Measurements from ENCODE around the gene DUSP16. TPM values are rescaled to one million over a fixed set of nuclear protein-coding genes. Genes with fewer than 3 reads are reported as not detected.

DUSP16 gene
- total RNA-seq, 1 donor from 2014 or later: 51.2 TPM

DNA sequence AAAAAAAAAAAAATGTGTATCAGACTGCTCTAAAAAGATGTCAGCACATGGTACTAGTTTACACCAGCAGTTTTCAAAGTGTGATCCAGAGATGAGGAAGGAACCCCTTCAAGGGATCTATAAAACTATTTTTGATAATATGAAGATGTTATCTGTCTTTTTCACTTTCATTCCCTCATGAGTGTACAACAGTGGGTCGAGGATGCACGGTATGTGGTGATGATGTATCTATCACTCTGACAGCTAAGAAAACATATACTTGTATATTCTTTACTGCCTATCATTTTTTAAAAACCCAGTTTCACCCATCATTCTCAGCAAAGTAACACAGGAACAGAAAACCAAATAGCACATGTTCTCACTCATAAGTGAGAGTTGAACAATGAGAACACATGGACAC is 12.4 kb downstream of the DUSP16 start:
- DNase-seq: no peak
- H3K9me3 Mint-ChIP-seq: no peaks in the 10 kb centered on the region
- no peaks in the 10 kb centered on the region for H3K27me3 Mint-ChIP-seq
- intact Hi-C loops (cut with micrococcal nuclease): no loop called here
- H3K36me3 Mint-ChIP-seq (ENCODE audit: low read depth): peaks cover 48% of the 10 kb centered on the region
- H3K4me1 Mint-ChIP-seq: peaks cover 18% of the 10 kb centered on the region
- H3K4me3 Mint-ChIP-seq: no peak overlapping the region
- H3K27ac Mint-ChIP-seq: no peak overlapping the region

DNA sequence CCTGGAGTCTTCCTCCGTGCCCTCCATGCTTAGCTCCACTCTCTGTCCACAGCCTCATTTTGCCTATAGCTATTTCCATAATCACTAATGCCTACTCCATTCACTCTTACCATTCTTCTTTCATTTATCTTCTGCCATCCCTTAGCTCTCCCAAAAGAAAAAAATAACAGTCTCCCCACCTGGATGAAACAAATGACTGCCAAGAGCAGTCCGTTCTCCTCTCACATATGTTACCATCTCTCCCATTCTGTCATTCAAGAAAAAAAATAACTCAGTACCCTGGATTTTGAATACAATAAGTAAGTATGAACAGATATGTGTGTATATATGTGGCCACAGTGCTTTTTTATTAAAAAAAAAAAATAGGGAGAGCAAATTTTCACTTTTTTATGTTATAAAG is 13.2 kb downstream of the DUSP16 start:
- Mint-ChIP-seq H3K4me1 (peaks cover 13% of the 10 kb centered on the region), H3K27me3 (no peaks in the 10 kb centered on the region), H3K36me3 (ENCODE audit: low read depth) (peaks cover 43% of the 10 kb centered on the region), H3K27ac (no peak overlapping the region), H3K9me3 (no peaks in the 10 kb centered on the region), H3K4me3 (no peak overlapping the region)
- intact Hi-C loops (cut with micrococcal nuclease): no loop called here
- DNase-seq: no peak

DNA sequence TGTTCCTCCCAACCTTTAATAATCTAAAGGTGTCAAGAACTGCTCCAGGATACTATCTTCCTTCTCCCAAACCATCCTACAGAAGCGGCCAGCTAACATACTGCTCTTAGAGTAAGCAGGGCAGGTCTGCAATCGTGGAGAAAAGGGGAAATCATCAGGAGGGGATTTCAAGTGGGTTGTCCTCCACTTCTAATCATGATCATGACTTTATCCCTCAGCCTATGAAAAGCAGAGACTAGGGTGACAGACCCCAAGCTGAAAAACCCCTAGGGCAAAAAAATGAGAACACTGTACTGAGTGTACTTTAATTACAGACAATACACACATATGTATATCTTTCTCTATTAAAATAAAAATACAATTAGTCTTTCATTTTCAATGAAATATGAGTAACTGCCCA is 13.9 kb downstream of the DUSP16 start:
- no peaks in the 10 kb centered on the region for H3K27me3 Mint-ChIP-seq
- peaks cover 17% of the 10 kb centered on the region for H3K4me1 Mint-ChIP-seq
- H3K4me3 Mint-ChIP-seq: no peak overlapping the region
- peaks cover 43% of the 10 kb centered on the region for H3K36me3 Mint-ChIP-seq (ENCODE audit: low read depth)
- no peak overlapping the region for H3K27ac Mint-ChIP-seq
- DNase-seq: no peak
- H3K9me3 Mint-ChIP-seq: no peaks in the 10 kb centered on the region
- intact Hi-C loops (cut with micrococcal nuclease): no loop called here

DNA sequence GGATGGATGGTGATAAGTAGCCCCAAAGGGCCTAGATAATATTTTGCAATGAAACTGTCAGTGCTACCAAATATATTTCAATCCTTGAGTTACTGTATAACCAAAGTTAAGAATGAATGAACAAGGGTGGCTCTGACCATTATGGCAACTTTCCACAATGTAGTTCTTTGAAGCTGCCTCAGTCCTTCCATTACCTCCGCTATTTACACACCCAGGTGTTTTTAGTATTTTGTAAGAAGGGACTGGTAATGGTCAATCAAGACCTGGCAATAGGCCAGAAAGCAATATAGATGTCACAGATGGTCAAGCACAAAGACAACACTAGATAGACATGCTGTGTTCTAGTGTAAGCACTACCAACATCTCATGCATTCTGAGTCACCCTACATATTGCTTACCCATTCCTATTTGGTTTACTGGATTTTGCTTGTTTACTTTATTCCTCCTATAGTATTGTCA is 16.3 kb downstream of the DUSP16 start:
- Mint-ChIP-seq H3K36me3 (ENCODE audit: low read depth) (peaks cover 43% of the 10 kb centered on the region), H3K27ac (no peak overlapping the region), H3K4me1 (peaks cover 21% of the 10 kb centered on the region), H3K27me3 (no peaks in the 10 kb centered on the region), H3K9me3 (no peaks in the 10 kb centered on the region), H3K4me3 (no peak overlapping the region)
- intact Hi-C loops (cut with micrococcal nuclease): no loop called here
- no peak for DNase-seq

DNA sequence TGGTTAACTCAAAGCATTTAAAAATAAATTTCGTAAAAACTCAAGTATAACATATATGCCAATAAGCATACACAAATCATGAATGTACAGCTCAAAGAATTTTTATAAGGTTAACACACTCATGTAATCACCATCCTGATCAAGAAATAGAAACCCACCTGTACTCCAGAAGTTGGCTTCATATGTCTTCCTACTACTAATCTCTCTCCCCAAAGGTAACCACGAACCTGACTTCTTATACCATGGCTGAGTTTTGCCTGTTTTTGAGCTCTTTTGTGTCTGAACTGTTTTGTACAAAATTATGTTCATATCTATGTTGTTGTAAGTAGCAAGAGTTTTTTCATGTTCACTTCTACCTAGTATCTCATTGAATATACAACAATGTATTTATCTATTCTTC is 18.7 kb downstream of the DUSP16 start:
- no peak overlapping the region for H3K4me3 Mint-ChIP-seq
- peaks cover 22% of the 10 kb centered on the region for H3K4me1 Mint-ChIP-seq
- H3K36me3 Mint-ChIP-seq (ENCODE audit: low read depth): peaks cover 36% of the 10 kb centered on the region
- no peak overlapping the region for H3K27ac Mint-ChIP-seq
- H3K27me3 Mint-ChIP-seq: no peaks in the 10 kb centered on the region
- H3K9me3 Mint-ChIP-seq: no peaks in the 10 kb centered on the region
- intact Hi-C loops (cut with micrococcal nuclease): no loop called here
- peak; percentile 18 for DNase-seq

DNA sequence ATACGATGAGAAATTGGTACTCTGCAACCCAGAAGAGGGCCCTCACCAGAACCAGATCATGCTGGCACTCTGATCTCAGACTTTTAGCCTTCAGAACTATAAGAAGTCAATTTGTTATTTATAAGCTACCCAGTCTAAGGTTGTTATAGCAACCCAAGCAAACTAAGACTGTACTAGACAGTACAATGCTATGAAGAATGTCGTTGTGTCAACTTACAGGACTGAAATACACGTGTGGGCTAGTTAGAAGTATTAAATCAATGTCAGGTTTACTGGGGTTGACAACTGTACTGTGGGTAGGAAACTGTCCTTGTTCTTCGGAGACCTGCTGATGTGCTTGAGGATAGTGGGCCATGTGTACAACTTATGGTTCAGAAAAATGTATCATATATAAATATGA is 19.7 kb downstream of the DUSP16 start:
- no peak overlapping the region for H3K4me3 Mint-ChIP-seq
- H3K27ac Mint-ChIP-seq: no peak overlapping the region
- intact Hi-C loops (cut with micrococcal nuclease): no loop called here
- H3K36me3 Mint-ChIP-seq (ENCODE audit: low read depth): peaks cover 37% of the 10 kb centered on the region
- peak; percentile 50 for DNase-seq
- peaks cover 19% of the 10 kb centered on the region for H3K4me1 Mint-ChIP-seq
- H3K27me3 Mint-ChIP-seq: no peaks in the 10 kb centered on the region
- no peaks in the 10 kb centered on the region for H3K9me3 Mint-ChIP-seq

DNA sequence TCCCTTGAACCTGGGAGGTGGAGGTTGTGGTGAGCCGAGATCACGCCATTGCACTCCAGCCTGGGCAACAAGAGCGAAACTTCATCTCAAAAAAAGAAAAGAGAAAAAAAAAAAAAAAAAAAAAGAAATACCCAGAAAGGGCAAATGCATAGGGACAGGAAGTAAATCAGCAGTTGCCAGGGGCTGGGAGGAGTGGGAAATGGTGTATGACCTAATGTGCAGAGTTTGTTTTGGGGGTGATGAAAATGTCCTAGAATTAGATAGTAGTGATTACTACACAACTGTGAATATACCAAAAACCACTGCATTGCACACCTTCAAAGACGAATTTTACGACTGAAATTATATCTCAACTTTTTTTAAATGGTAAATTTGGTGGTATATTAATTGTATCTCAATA is 20.4 kb downstream of the DUSP16 start:
- Mint-ChIP-seq H3K36me3 (ENCODE audit: low read depth) (peaks cover 35% of the 10 kb centered on the region), H3K27ac (no peak overlapping the region), H3K27me3 (no peaks in the 10 kb centered on the region)

DNA sequence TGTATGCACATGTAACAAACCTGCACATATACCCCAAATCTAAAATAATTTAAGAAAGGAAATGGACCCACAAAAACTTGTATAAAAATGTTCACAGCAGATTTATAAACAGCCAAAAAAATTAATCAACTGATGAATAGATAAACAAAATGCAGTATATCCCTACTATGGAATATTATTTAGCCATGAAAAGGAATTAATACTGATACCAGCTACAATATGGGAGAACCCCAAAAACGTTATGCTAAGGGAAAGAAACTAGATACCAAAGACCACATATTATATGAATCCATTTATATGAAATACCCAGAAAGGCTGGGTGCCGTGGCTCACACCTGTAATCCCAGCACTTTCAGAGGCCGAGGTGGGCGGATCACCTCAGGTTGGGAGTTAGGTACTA is 20.9 kb downstream of the DUSP16 start:
- Mint-ChIP-seq H3K4me3 (no peak overlapping the region), H3K27me3 (no peaks in the 10 kb centered on the region), H3K4me1 (peaks cover 21% of the 10 kb centered on the region), H3K36me3 (ENCODE audit: low read depth) (peaks cover 35% of the 10 kb centered on the region), H3K27ac (no peak overlapping the region), H3K9me3 (no peaks in the 10 kb centered on the region)
- no peak for DNase-seq
- intact Hi-C loops (cut with micrococcal nuclease): no loop called here

More for the DNA sequence above, 20.4 kb downstream of the DUSP16 start:
- intact Hi-C loops (cut with micrococcal nuclease): no loop called here
- Mint-ChIP-seq H3K4me1 (peaks cover 21% of the 10 kb centered on the region), H3K4me3 (no peak overlapping the region), H3K9me3 (no peaks in the 10 kb centered on the region)
- peak; percentile 52 for DNase-seq

DNA sequence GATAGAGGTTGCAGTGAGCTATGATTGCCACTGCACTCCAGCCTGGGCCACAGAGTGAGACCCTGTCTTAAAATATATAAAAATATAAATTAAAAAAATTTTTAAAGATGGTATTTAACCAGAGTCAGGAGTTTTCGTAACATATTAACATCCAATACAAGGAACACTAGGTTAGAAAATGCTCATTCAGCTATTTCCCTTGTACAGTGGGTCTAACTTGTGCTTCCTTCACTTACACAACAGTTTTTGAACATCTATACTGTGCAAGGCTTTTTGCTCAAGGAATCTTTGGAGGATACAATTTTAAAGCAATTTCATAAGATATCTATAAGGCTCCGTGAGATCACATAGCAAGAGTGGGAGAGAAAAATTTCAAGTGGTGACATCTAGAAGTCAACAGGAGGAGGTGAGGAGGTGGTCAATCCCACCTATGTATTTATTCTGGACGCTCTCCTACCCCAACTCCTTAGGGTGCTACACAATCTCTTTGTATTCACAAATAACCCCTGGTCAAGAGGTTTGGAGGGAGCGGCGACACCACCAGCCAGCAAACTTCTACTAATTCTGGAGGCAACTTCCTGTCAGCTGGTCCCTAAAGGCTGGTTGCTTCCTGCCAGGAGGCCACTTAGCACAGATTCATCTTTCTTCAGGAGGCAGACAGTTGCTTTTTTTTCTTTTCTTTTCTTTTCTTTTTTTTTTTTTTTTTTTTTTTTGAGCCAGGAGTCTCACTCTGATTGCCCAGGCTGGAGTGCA is 22.2 kb downstream of the DUSP16 start:
- H3K9me3 Mint-ChIP-seq: no peaks in the 10 kb centered on the region
- intact Hi-C loops (cut with micrococcal nuclease): no loop called here
- H3K27me3 Mint-ChIP-seq: no peaks in the 10 kb centered on the region
- peaks cover 29% of the 10 kb centered on the region for H3K36me3 Mint-ChIP-seq (ENCODE audit: low read depth)
- peak; percentile 63 for DNase-seq
- H3K4me1 Mint-ChIP-seq: peaks cover 24% of the 10 kb centered on the region
- H3K4me3 Mint-ChIP-seq: peak overlapping the region; percentile 37
- H3K27ac Mint-ChIP-seq: peak overlapping the region; percentile 54

DNA sequence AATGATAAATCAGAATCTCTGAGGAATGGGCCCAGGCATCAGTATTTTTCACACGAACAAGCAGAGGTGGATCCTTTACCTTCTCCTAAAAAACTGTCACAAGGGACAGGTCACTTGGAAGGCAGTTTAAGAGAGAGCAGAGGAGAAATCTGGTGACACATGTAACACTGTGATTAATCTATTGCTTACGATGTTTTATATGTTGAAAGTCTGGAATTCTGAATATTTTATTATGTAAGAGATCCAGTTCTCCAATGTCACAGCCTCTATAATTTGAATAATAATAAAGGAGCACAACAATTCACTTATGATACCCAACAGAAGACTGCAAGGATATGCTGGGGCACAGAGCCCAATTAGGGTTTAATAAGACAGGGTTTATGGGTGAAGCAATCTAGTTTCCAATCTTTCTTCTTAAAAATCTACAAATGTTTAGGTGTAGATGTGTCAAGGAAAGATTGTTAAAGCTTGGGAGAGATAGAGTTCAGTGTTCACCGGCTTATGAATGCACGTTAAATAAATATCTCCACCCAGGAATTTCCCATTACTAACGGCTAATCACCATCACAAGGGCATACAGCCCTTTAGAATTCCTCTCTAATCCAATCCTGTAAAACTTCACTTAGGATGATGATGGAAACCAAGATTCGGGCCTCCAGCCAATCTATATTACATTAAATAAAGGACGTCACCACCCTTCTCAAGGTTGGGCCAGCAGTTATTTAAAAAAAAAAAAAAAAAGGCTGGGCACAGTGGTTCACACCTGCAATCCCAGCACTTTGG is 23.4 kb downstream of the DUSP16 start:
- Mint-ChIP-seq H3K9me3 (no peaks in the 10 kb centered on the region), H3K4me1 (peaks cover 33% of the 10 kb centered on the region), H3K27ac (no peak overlapping the region), H3K27me3 (no peaks in the 10 kb centered on the region), H3K4me3 (no peak overlapping the region), H3K36me3 (ENCODE audit: low read depth) (peaks cover 28% of the 10 kb centered on the region)
- DNase-seq: peak; percentile 28
- intact Hi-C loops (cut with micrococcal nuclease): no loop called here

DNA sequence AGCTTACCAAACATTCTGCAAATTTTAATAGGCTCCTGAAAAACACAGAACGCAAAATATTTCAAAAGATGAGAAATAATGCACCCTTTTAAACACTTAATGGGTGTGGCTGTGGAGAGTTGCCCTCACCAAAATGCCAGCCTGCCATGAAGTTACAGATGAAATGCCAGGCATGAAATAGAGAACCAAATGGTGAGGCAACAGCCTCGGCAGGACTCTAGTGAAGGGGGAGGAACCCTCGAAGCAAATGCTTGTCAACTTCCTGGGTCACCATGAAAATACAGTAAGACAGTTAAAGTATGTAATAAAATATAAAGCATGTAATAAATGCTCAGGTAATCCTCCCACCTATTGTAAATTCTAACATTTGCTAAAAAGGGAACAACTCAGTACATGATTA is 24.1 kb downstream of the DUSP16 start:
- H3K27ac Mint-ChIP-seq: no peak overlapping the region
- no peak overlapping the region for H3K4me3 Mint-ChIP-seq
- H3K36me3 Mint-ChIP-seq (ENCODE audit: low read depth): peaks cover 26% of the 10 kb centered on the region
- H3K9me3 Mint-ChIP-seq: no peaks in the 10 kb centered on the region
- intact Hi-C loops (cut with micrococcal nuclease): no loop called here
- peaks cover 35% of the 10 kb centered on the region for H3K4me1 Mint-ChIP-seq
- no peaks in the 10 kb centered on the region for H3K27me3 Mint-ChIP-seq
- DNase-seq: peak; percentile 23

DNA sequence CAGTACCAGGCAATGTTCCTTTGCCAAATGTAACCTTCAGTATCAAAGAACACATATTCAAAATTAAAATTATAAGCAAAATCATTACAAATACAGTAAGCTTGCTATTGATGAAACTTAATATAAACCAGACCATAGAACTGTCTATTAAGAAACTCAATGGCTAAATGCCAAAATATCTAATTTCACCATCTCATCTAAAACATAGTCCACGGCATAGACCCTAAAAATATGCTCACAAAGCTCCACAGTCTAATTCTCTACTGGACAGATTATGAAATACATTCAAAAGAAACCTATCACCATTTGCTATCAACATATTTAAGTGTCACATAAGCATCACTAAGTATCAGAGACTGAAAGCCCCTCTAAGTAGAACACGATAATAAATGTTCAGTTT is 25.2 kb downstream of the DUSP16 start:
- H3K4me1 Mint-ChIP-seq: peaks cover 32% of the 10 kb centered on the region
- H3K27ac Mint-ChIP-seq: no peak overlapping the region
- H3K9me3 Mint-ChIP-seq: no peaks in the 10 kb centered on the region
- peaks cover 22% of the 10 kb centered on the region for H3K36me3 Mint-ChIP-seq (ENCODE audit: low read depth)
- DNase-seq: no peak
- H3K27me3 Mint-ChIP-seq: no peaks in the 10 kb centered on the region
- H3K4me3 Mint-ChIP-seq: no peak overlapping the region
- intact Hi-C loops (cut with micrococcal nuclease): no loop called here

DNA sequence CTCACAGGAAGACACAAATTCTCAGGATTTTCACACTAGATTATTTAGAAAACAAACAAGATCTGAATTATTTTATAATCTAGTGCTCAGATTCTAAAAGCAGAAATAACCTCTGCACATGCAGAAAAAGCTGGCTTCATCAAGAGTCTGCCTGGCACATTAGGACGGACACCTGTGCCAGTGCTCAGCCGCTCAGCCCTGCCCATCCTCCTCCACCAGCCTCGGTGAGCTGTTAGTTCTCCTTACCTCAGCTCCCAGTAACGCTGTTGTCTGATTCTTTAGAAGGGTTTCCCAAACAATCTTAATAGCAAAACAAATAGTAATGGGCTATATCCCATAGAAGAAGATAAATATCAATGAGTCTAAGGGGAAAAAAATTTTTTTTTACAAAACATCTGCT is 27.7 kb downstream of the DUSP16 start:
- H3K36me3 Mint-ChIP-seq (ENCODE audit: low read depth): peaks cover 16% of the 10 kb centered on the region
- peak; percentile 30 for DNase-seq
- peak overlapping the region; percentile 79 for H3K27ac Mint-ChIP-seq
- H3K4me1 Mint-ChIP-seq: peaks cover 25% of the 10 kb centered on the region
- H3K4me3 Mint-ChIP-seq: no peak overlapping the region
- intact Hi-C loops (cut with micrococcal nuclease): no loop called here
- H3K27me3 Mint-ChIP-seq: no peaks in the 10 kb centered on the region
- H3K9me3 Mint-ChIP-seq: no peaks in the 10 kb centered on the region

DNA sequence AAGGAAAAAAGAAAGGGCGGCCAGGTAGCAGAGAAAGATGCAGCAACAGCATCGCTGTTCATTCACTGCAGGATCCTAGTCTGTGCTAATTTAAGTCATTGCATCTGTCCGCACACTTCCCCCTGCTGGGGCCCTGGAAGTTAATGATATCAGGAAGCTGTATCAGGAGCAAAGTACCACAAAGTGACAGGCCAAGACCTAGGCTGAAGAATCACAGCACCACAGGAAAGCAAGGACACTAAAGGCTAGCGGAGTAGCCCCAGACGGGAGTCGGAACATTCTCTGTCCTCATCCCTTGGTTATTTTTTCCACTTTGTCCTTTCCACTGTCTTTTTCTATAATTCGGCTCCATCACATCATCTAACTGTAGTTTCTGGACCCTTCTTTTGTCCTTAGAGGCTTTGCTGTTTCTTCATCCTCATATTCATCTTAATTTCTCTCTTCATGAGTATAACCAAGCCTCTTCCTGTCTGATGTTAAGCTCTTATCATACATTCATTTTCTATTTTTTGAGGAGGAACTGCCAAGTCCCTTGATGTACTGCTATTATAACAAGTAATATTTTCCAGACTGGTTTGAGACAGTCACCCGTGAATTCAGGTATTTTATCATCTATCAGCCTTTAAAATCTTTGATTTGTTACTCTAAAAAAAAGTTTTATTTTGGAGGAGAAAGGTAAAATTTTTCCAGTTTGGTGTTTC is 28.3 kb downstream of the DUSP16 start:
- intact Hi-C loops (cut with micrococcal nuclease): no loop called here
- H3K27me3 Mint-ChIP-seq: no peaks in the 10 kb centered on the region
- no peak overlapping the region for H3K4me3 Mint-ChIP-seq

More for the DNA sequence above, 28.3 kb downstream of the DUSP16 start:
- Mint-ChIP-seq H3K4me1 (peaks cover 32% of the 10 kb centered on the region), H3K9me3 (peaks cover 4% of the 10 kb centered on the region), H3K36me3 (ENCODE audit: low read depth) (peaks cover 22% of the 10 kb centered on the region), H3K27ac (peak overlapping the region; percentile 79)
- peak; percentile 51 for DNase-seq

All from activated CD4-positive, alpha-beta T cell treated with anti-CD3 and anti-CD28 coated beads, Interleukin-2, amount 10 ng/mL, durations not matched to agents 24 days and 14 days (primary cell).